ENCODE data around the gene KCNIP3. TPM values are rescaled to one million over a fixed set of nuclear protein-coding genes. Genes with fewer than 3 reads are reported as not detected.
A peak's percentile ranks its signal among the peaks of the same experiment; 100 is the strongest.
"Not testable (repeated sequence)": the region's sequence is repeated elsewhere in the genome, so short reads cannot be mapped to it uniquely, and the experiment has no call there.

Gene KCNIP3
- total RNA-seq, 1 donor from 2014 or later = 27.5 TPM

DNA sequence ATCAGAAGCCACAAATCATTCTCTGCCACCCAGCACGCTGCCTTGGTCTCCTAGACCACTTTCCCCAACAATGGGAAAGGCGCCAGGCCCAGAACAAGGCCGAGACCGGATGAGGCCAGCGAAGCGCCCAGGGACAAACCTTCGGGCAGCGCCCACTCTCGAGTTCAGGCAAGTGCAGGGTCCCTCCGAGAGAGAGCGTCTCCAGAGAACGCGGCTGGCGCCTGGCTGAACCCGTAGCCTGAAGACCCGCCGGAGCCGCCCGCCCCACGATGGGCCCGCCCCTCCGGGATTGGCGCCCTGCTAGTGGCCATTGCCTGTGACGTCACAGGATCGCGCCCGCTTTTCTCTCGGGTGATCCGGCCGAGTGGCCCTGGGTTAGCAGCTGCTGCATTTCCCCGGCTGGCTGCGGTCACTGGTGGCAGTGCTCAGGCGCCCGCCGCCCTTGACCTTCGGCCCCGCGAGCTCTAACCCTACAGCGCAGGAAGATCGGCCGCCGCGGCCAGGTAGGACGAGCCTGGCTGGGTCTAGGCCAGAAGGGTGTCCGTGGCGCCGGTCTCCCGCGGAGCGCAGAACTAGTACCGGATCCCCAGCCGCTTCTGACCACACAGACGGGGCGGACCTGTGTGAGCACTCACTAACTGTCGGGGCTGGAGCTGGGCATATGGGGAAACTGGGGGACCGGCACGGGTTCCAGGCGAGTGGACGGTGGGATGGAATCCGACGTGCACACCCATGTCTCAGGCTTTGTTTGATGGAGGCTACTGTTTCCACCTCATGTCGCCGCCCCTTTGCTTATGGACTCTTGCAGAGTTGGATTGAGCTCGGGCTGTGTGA, 105.4 kb downstream of the KCNIP3 start, which contains the start of gene FAHD2A:
TSS of gene FAHD2A (plus strand) at position 339 of the 834 bp plus-strand sequence. CDS start 2,851 bp downstream, outside the sequence.
- Histone ChIP-seq H3K27ac (peak within 1 kb of the TSS; percentile 78), H3K27me3 (no peaks in the 10 kb centered on the region), H3K4me3 (peak within 1 kb of the TSS; percentile 69 to 71), H3K4me1 (peaks cover 22% of the 10 kb centered on the region), H3K9me3 (no peaks in the 10 kb centered on the region), H3K36me3 (no peaks in the 10 kb centered on the region)
- intact Hi-C loops (cut with DNase I) = no loop called here
- DNase-seq (ENCODE audit: extremely low spot score in 2 of 2) = peak in 1 of 2 donors; percentile 92
- peak in 1 of 2 donors; percentile 33 for TF ChIP-seq POLR2A (IDR thresholded peaks at IDR 0.05)
- TF ChIP-seq POLR2AphosphoS5 (IDR thresholded peaks at IDR 0.05; ENCODE audit: insufficient read depth in 1 of 2, low read depth in 1 of 2) = peak; percentile 84 to 89
- TF ChIP-seq, protein P1, sequence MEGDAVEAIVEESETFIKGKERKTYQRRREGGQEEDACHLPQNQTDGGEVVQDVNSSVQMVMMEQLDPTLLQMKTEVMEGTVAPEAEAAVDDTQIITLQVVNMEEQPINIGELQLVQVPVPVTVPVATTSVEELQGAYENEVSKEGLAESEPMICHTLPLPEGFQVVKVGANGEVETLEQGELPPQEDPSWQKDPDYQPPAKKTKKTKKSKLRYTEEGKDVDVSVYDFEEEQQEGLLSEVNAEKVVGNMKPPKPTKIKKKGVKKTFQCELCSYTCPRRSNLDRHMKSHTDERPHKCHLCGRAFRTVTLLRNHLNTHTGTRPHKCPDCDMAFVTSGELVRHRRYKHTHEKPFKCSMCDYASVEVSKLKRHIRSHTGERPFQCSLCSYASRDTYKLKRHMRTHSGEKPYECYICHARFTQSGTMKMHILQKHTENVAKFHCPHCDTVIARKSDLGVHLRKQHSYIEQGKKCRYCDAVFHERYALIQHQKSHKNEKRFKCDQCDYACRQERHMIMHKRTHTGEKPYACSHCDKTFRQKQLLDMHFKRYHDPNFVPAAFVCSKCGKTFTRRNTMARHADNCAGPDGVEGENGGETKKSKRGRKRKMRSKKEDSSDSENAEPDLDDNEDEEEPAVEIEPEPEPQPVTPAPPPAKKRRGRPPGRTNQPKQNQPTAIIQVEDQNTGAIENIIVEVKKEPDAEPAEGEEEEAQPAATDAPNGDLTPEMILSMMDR (IDR thresholded peaks at IDR 0.05) = no peak

GRCh38 chr2:95403204-95403721, 106.1 kb downstream of the KCNIP3 start:
- DNase-seq (ENCODE audit: extremely low spot score in 2 of 2); intact Hi-C loops (cut with DNase I): not testable (repeated sequence)
- TF ChIP-seq, protein P1 (IDR thresholded peaks at IDR 0.05) = peak in 1 of 3 experiments; percentile 10

GRCh38 chr2:95403824-95404223, 106.7 kb downstream of the KCNIP3 start:
- H3K36me3 ChIP-seq; H3K27ac ChIP-seq; intact Hi-C loops (cut with DNase I); H3K9me3 ChIP-seq; H3K27me3 ChIP-seq: not testable (repeated sequence)
- Histone ChIP-seq H3K4me1 (peaks cover 22% of the 10 kb centered on the region), H3K4me3 (peak overlapping the region in 1 of 2 donors; percentile 71)
- DNase-seq (ENCODE audit: extremely low spot score in 2 of 2) = peak in 1 of 2 donors; percentile 80

More at GRCh38 chr2:95403204-95403721, 106.1 kb downstream of the KCNIP3 start:
- not testable (repeated sequence) for H3K36me3 ChIP-seq, H3K27me3 ChIP-seq, H3K9me3 ChIP-seq
- H3K4me1 ChIP-seq = peaks cover 22% of the 10 kb centered on the region
- H3K4me3 ChIP-seq = peak overlapping the region; percentile 69 to 71
- peak overlapping the region; percentile 78 for H3K27ac ChIP-seq

DNA sequence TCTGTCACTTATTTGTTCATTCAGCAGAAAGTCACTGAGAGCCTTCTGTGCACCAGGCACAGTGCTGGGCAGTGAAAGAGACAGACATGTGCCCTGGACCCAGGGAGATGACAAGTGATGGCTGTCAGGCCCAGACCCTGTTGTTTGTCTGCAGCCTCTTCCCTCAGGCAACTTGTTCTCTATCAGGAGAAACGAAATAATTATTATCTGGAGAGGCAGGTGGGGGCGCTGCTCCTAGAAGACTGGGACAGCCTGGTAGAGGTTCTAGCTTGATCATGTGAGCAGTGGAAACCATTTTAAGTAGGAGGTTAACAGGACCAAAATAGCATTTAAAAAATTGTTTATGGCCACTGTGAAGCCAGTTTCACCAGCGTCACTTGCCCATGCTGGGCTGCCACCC, 107.5 kb downstream of the KCNIP3 start:
- H3K27ac ChIP-seq; H3K4me3 ChIP-seq; DNase-seq (ENCODE audit: extremely low spot score in 2 of 2); H3K36me3 ChIP-seq; H3K9me3 ChIP-seq; H3K27me3 ChIP-seq; intact Hi-C loops (cut with DNase I): not testable (repeated sequence)
- H3K4me1 ChIP-seq = peaks cover 22% of the 10 kb centered on the region

- H3K27ac ChIP-seq; H3K9me3 ChIP-seq; H3K4me3 ChIP-seq; intact Hi-C loops (cut with DNase I); H3K36me3 ChIP-seq; H3K4me1 ChIP-seq; H3K27me3 ChIP-seq: not testable (repeated sequence)
- DNase-seq (ENCODE audit: extremely low spot score in 2 of 2) = peak in 1 of 2 donors; percentile 72
These were observed 114.1 kb downstream of the KCNIP3 start for GRCh38 chr2:95411239-95411638.

DNA sequence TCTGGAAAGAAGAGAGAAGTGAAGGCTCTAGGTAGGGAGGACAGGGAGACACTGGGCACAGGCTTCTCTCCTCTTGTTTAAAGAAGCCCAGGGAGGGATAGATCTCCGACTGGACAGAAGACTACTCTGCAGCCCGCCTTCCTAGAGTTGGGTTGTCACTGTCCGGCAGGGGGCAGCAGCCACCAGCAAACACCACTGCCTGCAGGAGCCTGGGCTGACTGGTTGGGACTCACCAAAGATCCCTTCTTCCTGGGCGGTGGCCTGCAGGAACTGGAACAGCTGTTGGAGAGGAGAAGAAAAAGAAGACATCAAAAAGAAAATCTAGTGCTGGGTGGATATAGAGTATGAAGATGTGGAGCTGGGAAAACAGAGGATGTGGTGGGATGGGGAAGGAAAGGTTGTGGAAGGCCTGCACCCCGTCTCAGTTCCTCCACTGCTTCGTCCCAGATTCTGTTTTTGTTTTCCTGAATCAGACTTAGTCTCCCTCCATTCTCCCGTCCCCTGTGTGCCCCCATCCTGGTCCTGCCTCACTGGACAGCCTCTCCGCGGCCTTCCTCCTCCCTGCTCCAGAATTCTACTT, 117.0 kb downstream of the KCNIP3 start:
- DNase-seq (ENCODE audit: extremely low spot score in 2 of 2) = peak in 1 of 2 donors; percentile 88

GRCh38 chr2:95415138-95415537, 118.0 kb downstream of the KCNIP3 start:
- H3K36me3 ChIP-seq; H3K27ac ChIP-seq; H3K27me3 ChIP-seq; H3K4me1 ChIP-seq; H3K9me3 ChIP-seq; H3K4me3 ChIP-seq; DNase-seq (ENCODE audit: extremely low spot score in 2 of 2); intact Hi-C loops (cut with DNase I): not testable (repeated sequence)

More for the DNA sequence above, 117.0 kb downstream of the KCNIP3 start:
- TF ChIP-seq, protein P1 (IDR thresholded peaks at IDR 0.05) = peak; percentile 66 to 89 (median 84)
- H3K4me1 ChIP-seq; H3K36me3 ChIP-seq; H3K9me3 ChIP-seq; intact Hi-C loops (cut with DNase I); H3K27me3 ChIP-seq; H3K4me3 ChIP-seq; H3K27ac ChIP-seq: not testable (repeated sequence)

- DNase-seq (ENCODE audit: extremely low spot score in 2 of 2); H3K4me1 ChIP-seq; H3K27ac ChIP-seq; H3K4me3 ChIP-seq; intact Hi-C loops (cut with DNase I); H3K27me3 ChIP-seq; H3K36me3 ChIP-seq; H3K9me3 ChIP-seq: not testable (repeated sequence)
These were observed 118.4 kb downstream of the KCNIP3 start for GRCh38 chr2:95415561-95415960.

GRCh38 chr2:95427196-95427867, 130.2 kb downstream of the KCNIP3 start:
- not testable (repeated sequence) for H3K4me1 ChIP-seq

More at GRCh38 chr2:95427196-95427867, 130.2 kb downstream of the KCNIP3 start:
- DNase-seq (ENCODE audit: extremely low spot score in 2 of 2); H3K9me3 ChIP-seq; H3K36me3 ChIP-seq; intact Hi-C loops (cut with DNase I); H3K27me3 ChIP-seq; H3K27ac ChIP-seq; H3K4me3 ChIP-seq: not testable (repeated sequence)

All from vagina (tissue), 2 donors.